SK-N-SH treated with all-trans-retinoic acid at 6 μM for 48 hours (cell line): Measurements from ENCODE around the gene AFDN.
"Not testable (repeated sequence)": the region's sequence is repeated elsewhere in the genome, so short reads cannot be mapped to it uniquely, and the experiment has no call there.

ENCODE experiments used
- ATAC-seq: fragments of 200-7000 bp; cut with Tn5 transposase; 3 replicates; pipeline ENCODE4 v1.9.1; 2020; ENCODE audit warnings: mild to moderate bottlenecking, moderate library complexity
- ARNTL ChIP-seq: fragments of 450-650 bp; formaldehyde crosslinking; IDR thresholded peaks from 2 replicates; pipeline ENCODE4 v1.5.0; 2020; ENCODE audit warnings: low read depth, mild to moderate bottlenecking, moderate library complexity, borderline replicate concordance
- BACH2 ChIP-seq: fragments of 250-450 bp; sonication (Bioruptor Pico); IDR thresholded peaks from 2 replicates; pipeline ENCODE4 v1.9.0; 2021; ENCODE audit warnings: mild to moderate bottlenecking, borderline replicate concordance
- ESRRG ChIP-seq: fragments of 250-450 bp; sonication (Bioruptor Pico); IDR thresholded peaks from 2 replicates; pipeline ENCODE4 v1.6.1; 2021; ENCODE audit warnings: mild to moderate bottlenecking
- GLIS3 ChIP-seq: fragments of 250-450 bp; sonication (Bioruptor Pico); IDR thresholded peaks from 2 replicates; pipeline ENCODE4 v1.5.0; 2020; ENCODE audit warnings: mild to moderate bottlenecking, moderate library complexity
- ISL1 ChIP-seq: fragments of 250-450 bp; sonication (Bioruptor Pico); IDR thresholded peaks from 2 replicates; pipeline ENCODE4 v2.1.2; 2022; ENCODE audit warnings: mild to moderate bottlenecking, moderate library complexity
- OSR1 ChIP-seq: fragments of 250-450 bp; sonication (Bioruptor Pico); IDR thresholded peaks from 2 replicates; pipeline ENCODE4 v1.8.0; 2022; ENCODE audit warnings: moderate library complexity, mild to moderate bottlenecking, inconsistent platforms
- RARB ChIP-seq: fragments of 250-450 bp; sonication (Bioruptor Pico); IDR thresholded peaks from 2 replicates; pipeline ENCODE4 v1.8.0; 2021; ENCODE audit warnings: mild to moderate bottlenecking, moderate library complexity
- SNAI2 ChIP-seq: fragments of 250-450 bp; sonication (Bioruptor Pico); IDR thresholded peaks from 2 replicates; pipeline ENCODE4 v1.5.0; 2020; ENCODE audit warnings: mild to moderate bottlenecking, moderate library complexity
- ZC3H10 ChIP-seq: fragments of 250-450 bp; sonication (Bioruptor Pico); IDR thresholded peaks from 2 replicates; pipeline ENCODE4 v1.5.1; 2021; ENCODE audit warnings: mild to moderate bottlenecking, moderate library complexity
- ZFP3 ChIP-seq: fragments of 250-450 bp; sonication (Bioruptor Pico); IDR thresholded peaks from 2 replicates; pipeline ENCODE4 v1.5.0; 2020; ENCODE audit warnings: mild to moderate bottlenecking, moderate library complexity
- ZNF565 ChIP-seq: fragments of 450-650 bp; formaldehyde crosslinking; conservative IDR thresholded peaks from 2 replicates; pipeline ENCODE4 v1.5.0; 2020; ENCODE audit warnings: low read depth, mild to moderate bottlenecking, moderate library complexity
- ZNF70 ChIP-seq: fragments of 450-650 bp; formaldehyde crosslinking; IDR thresholded peaks from 2 replicates; pipeline ENCODE4 v1.5.0; 2020; ENCODE audit warnings: mild to moderate bottlenecking, moderate library complexity
- TF ChIP-seq, protein P1 (sequence below): fragments of 250-450 bp; sonication (Bioruptor Pico); IDR thresholded peaks from 2 replicates; pipeline ENCODE4 v1.5.0; 2020; ENCODE audit warnings: mild to moderate bottlenecking, moderate library complexity
- TF ChIP-seq, protein P2 (sequence below): fragments of 250-450 bp; sonication (Bioruptor Pico); IDR thresholded peaks from 2 replicates; pipeline ENCODE4 v1.8.0; 2021; ENCODE audit warnings: low read depth, mild to moderate bottlenecking, moderate library complexity, borderline replicate concordance
- TF ChIP-seq, protein P3 (sequence below): fragments of 250-450 bp; sonication (Bioruptor Pico); IDR thresholded peaks from 2 replicates; pipeline ENCODE4 v1.8.0; 2020; ENCODE audit warnings: mild to moderate bottlenecking, moderate library complexity, borderline replicate concordance
- TF ChIP-seq, protein P4 (sequence below): fragments of 250-450 bp; sonication (Bioruptor Pico); IDR thresholded peaks from 2 replicates; pipeline ENCODE4 v1.5.1; 2021; ENCODE audit warnings: mild to moderate bottlenecking, moderate library complexity

Gene AFDN

DNA sequence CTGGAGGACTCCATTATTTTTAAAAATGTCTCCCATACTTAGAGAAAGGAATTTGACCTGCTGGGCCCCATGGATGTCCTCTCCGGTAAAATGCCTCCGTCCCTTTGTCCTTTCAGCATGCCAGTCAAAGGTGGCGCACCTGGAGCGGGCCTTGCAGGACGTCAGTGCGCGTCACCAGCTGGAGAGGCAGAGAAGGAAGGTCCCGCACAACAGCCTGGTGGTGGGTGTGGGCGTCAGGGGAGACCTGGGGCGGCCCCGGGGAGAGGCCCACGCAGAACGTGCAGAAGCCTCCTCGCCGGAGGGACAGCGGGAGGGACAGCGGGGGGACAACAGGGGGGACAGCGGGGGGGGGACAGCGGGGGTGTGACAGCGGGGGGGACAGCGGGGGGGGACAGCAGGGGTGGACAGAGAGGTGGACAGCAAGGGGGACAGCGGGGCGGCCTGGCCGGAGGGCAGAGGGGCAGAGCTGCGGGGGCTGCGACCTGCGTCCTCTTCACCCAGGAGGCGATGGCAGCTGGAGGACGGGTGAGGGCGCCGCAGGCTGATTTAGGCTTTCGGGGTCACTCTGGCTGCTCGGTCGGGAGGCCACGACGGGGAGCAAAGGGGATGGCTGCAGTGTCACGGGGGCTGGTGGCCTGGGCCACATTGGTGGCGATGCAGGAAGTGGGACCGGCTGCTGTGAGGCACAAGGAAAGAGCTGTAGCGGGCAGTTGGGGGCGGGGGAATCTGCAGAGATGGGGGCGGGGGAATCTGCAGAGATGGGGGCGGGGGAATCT lies 169.9 kb downstream of the AFDN start:
- TF ChIP-seq, protein P1, sequence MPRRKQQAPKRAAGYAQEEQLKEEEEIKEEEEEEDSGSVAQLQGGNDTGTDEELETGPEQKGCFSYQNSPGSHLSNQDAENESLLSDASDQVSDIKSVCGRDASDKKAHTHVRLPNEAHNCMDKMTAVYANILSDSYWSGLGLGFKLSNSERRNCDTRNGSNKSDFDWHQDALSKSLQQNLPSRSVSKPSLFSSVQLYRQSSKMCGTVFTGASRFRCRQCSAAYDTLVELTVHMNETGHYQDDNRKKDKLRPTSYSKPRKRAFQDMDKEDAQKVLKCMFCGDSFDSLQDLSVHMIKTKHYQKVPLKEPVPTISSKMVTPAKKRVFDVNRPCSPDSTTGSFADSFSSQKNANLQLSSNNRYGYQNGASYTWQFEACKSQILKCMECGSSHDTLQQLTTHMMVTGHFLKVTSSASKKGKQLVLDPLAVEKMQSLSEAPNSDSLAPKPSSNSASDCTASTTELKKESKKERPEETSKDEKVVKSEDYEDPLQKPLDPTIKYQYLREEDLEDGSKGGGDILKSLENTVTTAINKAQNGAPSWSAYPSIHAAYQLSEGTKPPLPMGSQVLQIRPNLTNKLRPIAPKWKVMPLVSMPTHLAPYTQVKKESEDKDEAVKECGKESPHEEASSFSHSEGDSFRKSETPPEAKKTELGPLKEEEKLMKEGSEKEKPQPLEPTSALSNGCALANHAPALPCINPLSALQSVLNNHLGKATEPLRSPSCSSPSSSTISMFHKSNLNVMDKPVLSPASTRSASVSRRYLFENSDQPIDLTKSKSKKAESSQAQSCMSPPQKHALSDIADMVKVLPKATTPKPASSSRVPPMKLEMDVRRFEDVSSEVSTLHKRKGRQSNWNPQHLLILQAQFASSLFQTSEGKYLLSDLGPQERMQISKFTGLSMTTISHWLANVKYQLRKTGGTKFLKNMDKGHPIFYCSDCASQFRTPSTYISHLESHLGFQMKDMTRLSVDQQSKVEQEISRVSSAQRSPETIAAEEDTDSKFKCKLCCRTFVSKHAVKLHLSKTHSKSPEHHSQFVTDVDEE (CRISPR knock-in tag) = no peak
- TF ChIP-seq OSR1 (no peak), ZC3H10 (CRISPR knock-in tag) (no peak)
- TF ChIP-seq, protein P2, sequence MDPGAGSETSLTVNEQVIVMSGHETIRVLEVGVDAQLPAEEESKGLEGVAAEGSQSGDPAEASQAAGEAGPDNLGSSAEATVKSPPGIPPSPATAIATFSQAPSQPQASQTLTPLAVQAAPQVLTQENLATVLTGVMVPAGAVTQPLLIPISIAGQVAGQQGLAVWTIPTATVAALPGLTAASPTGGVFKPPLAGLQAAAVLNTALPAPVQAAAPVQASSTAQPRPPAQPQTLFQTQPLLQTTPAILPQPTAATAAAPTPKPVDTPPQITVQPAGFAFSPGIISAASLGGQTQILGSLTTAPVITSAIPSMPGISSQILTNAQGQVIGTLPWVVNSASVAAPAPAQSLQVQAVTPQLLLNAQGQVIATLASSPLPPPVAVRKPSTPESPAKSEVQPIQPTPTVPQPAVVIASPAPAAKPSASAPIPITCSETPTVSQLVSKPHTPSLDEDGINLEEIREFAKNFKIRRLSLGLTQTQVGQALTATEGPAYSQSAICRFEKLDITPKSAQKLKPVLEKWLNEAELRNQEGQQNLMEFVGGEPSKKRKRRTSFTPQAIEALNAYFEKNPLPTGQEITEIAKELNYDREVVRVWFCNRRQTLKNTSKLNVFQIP (CRISPR knock-in tag) = no peak
- TF ChIP-seq, all 23 proteins: peak for 0
- ATAC-seq = no peak

DNA sequence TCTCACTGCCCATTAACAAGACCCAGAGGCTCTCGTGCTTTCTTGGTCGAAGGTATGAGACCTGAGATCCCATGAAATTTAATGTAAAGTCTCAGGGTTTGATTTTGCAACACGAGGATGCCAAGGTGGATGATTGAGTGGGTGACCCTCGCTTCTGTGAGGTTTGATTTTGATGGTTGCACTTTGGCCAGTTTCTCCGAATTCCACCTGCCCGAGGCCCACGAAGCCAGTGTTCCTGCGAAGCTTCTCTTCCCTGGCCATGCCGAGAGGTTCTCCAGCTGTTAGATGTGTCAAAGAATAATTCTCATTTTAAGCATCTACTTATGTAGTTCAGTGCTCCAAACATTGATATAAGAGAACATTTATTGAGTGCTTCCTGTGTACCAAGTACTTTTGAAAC lies 170.9 kb downstream of the AFDN start, which contains the start of gene KIF25:
Gene KIF25 (plus strand): TSS at position 30 of the 400 bp plus-strand sequence. CDS start 31,915 bp downstream, outside the sequence.
- no peak for ATAC-seq
- TF ChIP-seq GLIS3 (CRISPR knock-in tag) = no peak
- TF ChIP-seq ESRRG (CRISPR knock-in tag) = no peak
- TF ChIP-seq, all 23 proteins: peak for 0

DNA sequence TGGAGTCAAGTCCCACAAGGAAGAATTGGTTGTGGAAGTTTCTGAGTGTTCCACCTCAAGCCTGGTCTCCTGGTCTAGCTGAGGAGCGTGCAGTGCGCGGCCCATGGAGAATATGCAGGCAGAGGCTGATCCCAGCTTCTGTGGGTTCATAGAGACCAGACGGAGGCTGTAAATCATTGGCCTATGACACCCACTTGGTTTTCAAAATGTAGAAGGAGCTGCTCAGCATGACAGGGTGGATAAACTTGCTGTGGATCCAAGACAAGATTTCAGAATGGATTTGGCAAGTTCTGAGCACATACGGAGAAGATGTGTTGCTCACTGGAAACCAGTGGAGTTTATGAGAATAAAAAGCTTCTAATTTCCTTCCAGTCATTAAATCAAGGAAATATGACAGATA lies 171.5 kb downstream of the AFDN start:
- no peak for ATAC-seq
- TF ChIP-seq ZFP3 (no peak), ZC3H10 (CRISPR knock-in tag) (no peak), ARNTL (CRISPR knock-in tag) (no peak), ESRRG (CRISPR knock-in tag) (no peak), SNAI2 (no peak), ZNF565 (no peak), ISL1 (CRISPR knock-in tag) (no peak)
- TF ChIP-seq, protein P3, sequence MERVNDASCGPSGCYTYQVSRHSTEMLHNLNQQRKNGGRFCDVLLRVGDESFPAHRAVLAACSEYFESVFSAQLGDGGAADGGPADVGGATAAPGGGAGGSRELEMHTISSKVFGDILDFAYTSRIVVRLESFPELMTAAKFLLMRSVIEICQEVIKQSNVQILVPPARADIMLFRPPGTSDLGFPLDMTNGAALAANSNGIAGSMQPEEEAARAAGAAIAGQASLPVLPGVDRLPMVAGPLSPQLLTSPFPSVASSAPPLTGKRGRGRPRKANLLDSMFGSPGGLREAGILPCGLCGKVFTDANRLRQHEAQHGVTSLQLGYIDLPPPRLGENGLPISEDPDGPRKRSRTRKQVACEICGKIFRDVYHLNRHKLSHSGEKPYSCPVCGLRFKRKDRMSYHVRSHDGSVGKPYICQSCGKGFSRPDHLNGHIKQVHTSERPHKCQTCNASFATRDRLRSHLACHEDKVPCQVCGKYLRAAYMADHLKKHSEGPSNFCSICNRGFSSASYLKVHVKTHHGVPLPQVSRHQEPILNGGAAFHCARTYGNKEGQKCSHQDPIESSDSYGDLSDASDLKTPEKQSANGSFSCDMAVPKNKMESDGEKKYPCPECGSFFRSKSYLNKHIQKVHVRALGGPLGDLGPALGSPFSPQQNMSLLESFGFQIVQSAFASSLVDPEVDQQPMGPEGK (CRISPR knock-in tag) = no peak
- TF ChIP-seq, all 23 proteins: peak for 0

DNA sequence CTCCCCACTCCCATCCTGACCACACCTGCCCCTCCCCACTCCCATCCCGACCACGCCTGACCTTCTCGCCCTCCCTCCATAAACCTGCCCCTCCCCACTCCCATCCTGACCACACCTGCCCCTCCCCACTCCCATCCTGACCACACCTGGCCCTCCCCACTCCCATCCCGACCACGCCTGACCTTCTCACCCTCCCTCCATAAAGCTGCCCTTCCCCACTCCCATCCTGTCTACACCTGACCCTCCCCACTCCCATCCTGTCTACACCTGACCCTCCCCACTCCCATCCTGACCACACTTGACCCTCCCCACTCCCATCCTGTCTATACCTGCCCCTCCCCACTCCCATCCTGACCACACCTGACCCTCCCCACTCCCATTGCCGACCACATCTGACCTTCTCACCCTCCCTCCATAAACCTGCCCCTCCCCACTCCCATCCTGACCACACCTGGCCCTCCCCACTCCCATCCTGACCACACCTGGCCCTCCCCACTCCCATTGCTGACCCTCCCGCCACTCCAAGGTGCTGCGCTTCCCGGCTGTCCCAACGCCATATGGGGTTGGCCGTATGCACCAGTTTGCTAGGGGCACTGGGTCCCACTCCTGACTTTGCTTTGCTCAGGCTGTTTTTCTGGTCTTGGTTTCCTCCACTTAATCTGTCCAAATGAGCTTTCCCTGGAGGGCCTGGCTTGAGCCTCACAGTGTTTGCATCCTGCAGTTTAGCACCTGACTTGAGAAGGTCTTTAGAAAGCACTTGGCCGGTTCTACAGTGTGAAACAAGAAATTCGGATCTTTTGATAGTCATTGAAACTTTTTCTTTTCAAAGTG lies 173.7 kb downstream of the AFDN start:
- TF ChIP-seq, protein P4, sequence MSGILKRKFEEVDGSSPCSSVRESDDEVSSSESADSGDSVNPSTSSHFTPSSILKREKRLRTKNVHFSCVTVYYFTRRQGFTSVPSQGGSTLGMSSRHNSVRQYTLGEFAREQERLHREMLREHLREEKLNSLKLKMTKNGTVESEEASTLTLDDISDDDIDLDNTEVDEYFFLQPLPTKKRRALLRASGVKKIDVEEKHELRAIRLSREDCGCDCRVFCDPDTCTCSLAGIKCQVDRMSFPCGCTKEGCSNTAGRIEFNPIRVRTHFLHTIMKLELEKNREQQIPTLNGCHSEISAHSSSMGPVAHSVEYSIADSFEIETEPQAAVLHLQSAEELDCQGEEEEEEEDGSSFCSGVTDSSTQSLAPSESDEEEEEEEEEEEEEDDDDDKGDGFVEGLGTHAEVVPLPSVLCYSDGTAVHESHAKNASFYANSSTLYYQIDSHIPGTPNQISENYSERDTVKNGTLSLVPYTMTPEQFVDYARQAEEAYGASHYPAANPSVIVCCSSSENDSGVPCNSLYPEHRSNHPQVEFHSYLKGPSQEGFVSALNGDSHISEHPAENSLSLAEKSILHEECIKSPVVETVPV (CRISPR knock-in tag) = no peak
- no peak for TF ChIP-seq ZC3H10 (CRISPR knock-in tag)
- no peak for ATAC-seq

DNA sequence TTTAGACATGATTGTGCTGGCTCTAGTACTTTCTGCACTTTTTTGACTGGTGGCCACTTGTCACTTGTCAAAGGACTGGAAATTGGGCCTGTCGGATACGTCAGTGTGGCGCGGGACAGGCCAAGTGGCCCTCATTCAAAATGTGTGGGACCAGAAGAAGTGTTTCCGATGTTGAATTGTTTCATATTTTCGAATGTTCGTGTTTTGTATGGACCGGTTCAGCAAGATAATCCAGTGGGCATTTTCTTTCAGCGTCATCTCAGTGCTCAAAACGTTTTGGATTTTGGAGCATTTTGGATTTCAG lies 174.3 kb downstream of the AFDN start:
- ATAC-seq = no peak
- no peak for TF ChIP-seq BACH2 (CRISPR knock-in tag)
- TF ChIP-seq ISL1 (CRISPR knock-in tag) = no peak
- TF ChIP-seq ZNF565 = no peak
- no peak for TF ChIP-seq ZC3H10 (CRISPR knock-in tag)
- no peak for TF ChIP-seq ZNF70 (CRISPR knock-in tag)
- TF ChIP-seq, protein P3 (CRISPR knock-in tag) = no peak
- no peak for TF ChIP-seq RARB (CRISPR knock-in tag)
- no peak for TF ChIP-seq ZFP3

DNA sequence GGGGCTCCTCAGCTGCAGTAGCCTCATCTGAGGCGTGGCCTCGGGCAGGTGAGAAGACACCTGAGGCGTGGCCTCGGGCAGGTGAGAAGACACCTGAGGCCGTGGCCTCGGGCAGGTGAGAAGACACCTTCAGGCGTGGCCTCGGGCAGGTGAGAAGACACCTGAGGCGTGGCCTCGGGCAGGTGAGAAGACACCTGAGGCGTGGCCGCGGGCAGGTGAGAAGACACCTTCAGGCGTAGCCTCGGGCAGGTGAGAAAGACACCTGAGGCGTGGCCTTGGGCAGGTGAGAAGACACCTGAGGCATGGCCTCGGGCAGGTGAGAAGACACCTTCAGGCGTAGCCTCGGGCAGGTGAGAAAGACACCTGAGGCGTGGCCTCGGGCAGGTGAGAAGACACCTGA lies 174.8 kb downstream of the AFDN start:
- ATAC-seq = not testable (repeated sequence)
